ENCODE data around the gene GIMAP4. TPM values are rescaled to one million over a fixed set of nuclear protein-coding genes. Genes with fewer than 3 reads are reported as not detected.

GIMAP4 gene
- total RNA-seq, 1 experiment from 2014 or later, result not detected

- ChIA-PET POLR2A (no interaction called here), CTCF (no interaction called here)
- intact Hi-C loops (cut with micrococcal nuclease), result no loop called here
- no peak overlapping the region for H3K4me3 Mint-ChIP-seq (ENCODE audit: unreplicated experiment)
- TF ChIP-seq CTCF (IDR thresholded peaks at IDR 0.05; ENCODE audit: unreplicated experiment), result no peak
- peaks cover 11% of the 10 kb centered on the region for H3K9me3 Mint-ChIP-seq (ENCODE audit: unreplicated experiment)
- no peak overlapping the region for H3K27ac Mint-ChIP-seq (ENCODE audit: low read depth, unreplicated experiment)
- no peaks in the 10 kb centered on the region for H3K27me3 Mint-ChIP-seq (ENCODE audit: insufficient read depth, unreplicated experiment)
- no peaks in the 10 kb centered on the region for H3K4me1 Mint-ChIP-seq (ENCODE audit: insufficient read depth, unreplicated experiment)
- no TSS peak for BruUV-seq (replicated peaks)
- H3K36me3 Mint-ChIP-seq (ENCODE audit: insufficient read depth, unreplicated experiment), result no peaks in the 10 kb centered on the region
- DNase-seq (ENCODE audit: unreplicated experiment), result no peak
Observed at GRCh38 chr7:150560486-150560885, 6.7 kb upstream of the GIMAP4 start.

GRCh38 chr7:150562919-150563318 is 4.3 kb upstream of the GIMAP4 start:
- DNase-seq (ENCODE audit: unreplicated experiment), result no peak
- H3K27ac Mint-ChIP-seq (ENCODE audit: low read depth, unreplicated experiment), result no peak overlapping the region
- no peaks in the 10 kb centered on the region for H3K4me1 Mint-ChIP-seq (ENCODE audit: insufficient read depth, unreplicated experiment)
- no TSS peak for BruUV-seq (replicated peaks)
- intact Hi-C loops (cut with micrococcal nuclease), result no loop called here
- peaks cover 4% of the 10 kb centered on the region for H3K36me3 Mint-ChIP-seq (ENCODE audit: insufficient read depth, unreplicated experiment)
- CTCF ChIA-PET, result interaction anchor here (0.7 kb wide), 1 partner anchor 160 kb away, joined by 3 read pairs; no protein-coding TSS in a partner anchor
- no peaks in the 10 kb centered on the region for H3K27me3 Mint-ChIP-seq (ENCODE audit: insufficient read depth, unreplicated experiment)
- POLR2A ChIA-PET, result no interaction called here
- no peak for TF ChIP-seq CTCF (IDR thresholded peaks at IDR 0.05; ENCODE audit: unreplicated experiment)
- H3K9me3 Mint-ChIP-seq (ENCODE audit: unreplicated experiment), result peaks cover 11% of the 10 kb centered on the region
- no peak overlapping the region for H3K4me3 Mint-ChIP-seq (ENCODE audit: unreplicated experiment)

- H3K27me3 Mint-ChIP-seq (ENCODE audit: insufficient read depth, unreplicated experiment), result no peaks in the 10 kb centered on the region
- no TSS peak for BruUV-seq (replicated peaks)
- intact Hi-C loops (cut with micrococcal nuclease), result no loop called here
- no peak overlapping the region for H3K4me3 Mint-ChIP-seq (ENCODE audit: unreplicated experiment)
- H3K4me1 Mint-ChIP-seq (ENCODE audit: insufficient read depth, unreplicated experiment), result no peaks in the 10 kb centered on the region
- ChIA-PET POLR2A (interaction anchor here (0.7 kb wide), 1 partner anchor 178 kb away, joined by 3 read pairs; no protein-coding TSS in a partner anchor), CTCF (interaction anchor here (0.7 kb wide), 1 partner anchor 12 kb away, joined by 3 read pairs; no protein-coding TSS in a partner anchor)
- H3K27ac Mint-ChIP-seq (ENCODE audit: low read depth, unreplicated experiment), result no peak overlapping the region
- no peak for DNase-seq (ENCODE audit: unreplicated experiment)
- no peak for TF ChIP-seq CTCF (IDR thresholded peaks at IDR 0.05; ENCODE audit: unreplicated experiment)
- H3K9me3 Mint-ChIP-seq (ENCODE audit: unreplicated experiment), result peaks cover 11% of the 10 kb centered on the region
- H3K36me3 Mint-ChIP-seq (ENCODE audit: insufficient read depth, unreplicated experiment), result peaks cover 6% of the 10 kb centered on the region
Observed at GRCh38 chr7:150564006-150564405, 3.2 kb upstream of the GIMAP4 start.

GRCh38 chr7:150564566-150564965 is 2.6 kb upstream of the GIMAP4 start:
- Mint-ChIP-seq H3K27ac (ENCODE audit: low read depth, unreplicated experiment) (no peak overlapping the region), H3K4me1 (ENCODE audit: insufficient read depth, unreplicated experiment) (no peaks in the 10 kb centered on the region), H3K9me3 (ENCODE audit: unreplicated experiment) (peaks cover 11% of the 10 kb centered on the region), H3K36me3 (ENCODE audit: insufficient read depth, unreplicated experiment) (peaks cover 6% of the 10 kb centered on the region), H3K4me3 (ENCODE audit: unreplicated experiment) (no peak overlapping the region), H3K27me3 (ENCODE audit: insufficient read depth, unreplicated experiment) (no peaks in the 10 kb centered on the region)
- DNase-seq (ENCODE audit: unreplicated experiment), result no peak
- POLR2A ChIA-PET, result no interaction called here
- CTCF ChIA-PET, result interaction anchor here (0.7 kb wide), 2 partner anchors 11 to 91 kb away, joined by 3 read pairs; no protein-coding TSS in a partner anchor
- intact Hi-C loops (cut with micrococcal nuclease), result no loop called here
- no peak for TF ChIP-seq CTCF (IDR thresholded peaks at IDR 0.05; ENCODE audit: unreplicated experiment)
- BruUV-seq (replicated peaks), result no TSS peak

All from MCF 10A (cell line).